ENCODE results near the gene ALG1.
"Not testable (repeated sequence)": the region's sequence is repeated elsewhere in the genome, so short reads cannot be mapped to it uniquely, and the experiment has no call there.

Gene ALG1

GRCh38 chr16:5073279-5073629, 1.6 kb downstream of the ALG1 start:
- DNase-seq (ENCODE audit: low spot score), result no peak

GRCh38 chr16:5073771-5074170, 2.1 kb downstream of the ALG1 start:
- not testable (repeated sequence) for DNase-seq (ENCODE audit: low spot score)

- DNase-seq (ENCODE audit: low spot score), result no peak
These were observed 4.0 kb downstream of the ALG1 start for GRCh38 chr16:5075637-5076036.

- no peak for DNase-seq (ENCODE audit: low spot score)
These were observed 5.7 kb downstream of the ALG1 start for GRCh38 chr16:5077304-5077703.

- DNase-seq (ENCODE audit: low spot score), result no peak
These were observed 7.0 kb downstream of the ALG1 start for GRCh38 chr16:5078626-5079025.

GRCh38 chr16:5080461-5080860, 8.8 kb downstream of the ALG1 start:
- DNase-seq (ENCODE audit: low spot score), result not testable (repeated sequence)

GRCh38 chr16:5080996-5081395, 9.4 kb downstream of the ALG1 start:
- not testable (repeated sequence) for DNase-seq (ENCODE audit: low spot score)

GRCh38 chr16:5083646-5084045, 12.0 kb downstream of the ALG1 start:
- not testable (repeated sequence) for DNase-seq (ENCODE audit: low spot score)

- DNase-seq (ENCODE audit: low spot score), result not testable (repeated sequence)
These were observed 12.6 kb downstream of the ALG1 start for GRCh38 chr16:5084099-5084731.

GRCh38 chr16:5084802-5085201, 13.2 kb downstream of the ALG1 start:
- DNase-seq (ENCODE audit: low spot score), result peak; percentile 51

- DNase-seq (ENCODE audit: low spot score), result not testable (repeated sequence)
These were observed 14.1 kb downstream of the ALG1 start for GRCh38 chr16:5085716-5086115.

GRCh38 chr16:5088086-5088790, 16.6 kb downstream of the ALG1 start:
- not testable (repeated sequence) for DNase-seq (ENCODE audit: low spot score)

GRCh38 chr16:5088936-5089335, 17.3 kb downstream of the ALG1 start:
- DNase-seq (ENCODE audit: low spot score), result not testable (repeated sequence)

- DNase-seq (ENCODE audit: low spot score), result not testable (repeated sequence)
These were observed 18.4 kb downstream of the ALG1 start for GRCh38 chr16:5089911-5090555.

GRCh38 chr16:5090592-5090991, 18.9 kb downstream of the ALG1 start:
- not testable (repeated sequence) for DNase-seq (ENCODE audit: low spot score)

- DNase-seq (ENCODE audit: low spot score), result not testable (repeated sequence)
These were observed 21.4 kb downstream of the ALG1 start for GRCh38 chr16:5093081-5093480.

- not testable (repeated sequence) for DNase-seq (ENCODE audit: low spot score)
These were observed 22.1 kb downstream of the ALG1 start for GRCh38 chr16:5093746-5094145.

- not testable (repeated sequence) for DNase-seq (ENCODE audit: low spot score)
These were observed 23.6 kb downstream of the ALG1 start for GRCh38 chr16:5095145-5095830.

- not testable (repeated sequence) for DNase-seq (ENCODE audit: low spot score)
These were observed 24.9 kb downstream of the ALG1 start for GRCh38 chr16:5096437-5097060.

- DNase-seq (ENCODE audit: low spot score), result not testable (repeated sequence)
These were observed 25.4 kb downstream of the ALG1 start for GRCh38 chr16:5097061-5097469.

- peak; percentile 93 for DNase-seq (ENCODE audit: low spot score)
These were observed 26.0 kb downstream of the ALG1 start, which contains the start of gene EEF2KMT for GRCh38 chr16:5097470-5098220. EEF2KMT (minus strand) TSS chr16:5097795; CDS start chr16:5097739, 56 bp downstream.

Measured in AG08395 (cell line).